Mucosa of descending colon (tissue), 3 donors: Measurements from ENCODE around the gene PLIN4. TPM values are rescaled to one million over a fixed set of nuclear protein-coding genes. Genes with fewer than 3 reads are reported as not detected.

ENCODE experiments used
- ATAC-seq: fragments of 200-7000 bp; cut with Tn5 transposase; one replicate; pipeline ENCODE4 v1.9.1; 2020; ENCODE audit warnings: mild to moderate bottlenecking, moderate library complexity
- DNase-seq, 3 donors: peaks; one replicate each; pipeline ENCODE4 v3.0.0-alpha.2; 2020
- H3K36me3 ChIP-seq: fragments of 200-600 bp; one replicate; pipeline ENCODE4 v1.8.0; 2021; ENCODE audit warnings: low read depth, mild to moderate bottlenecking
- H3K4me1 ChIP-seq: fragments of 200-600 bp; one replicate; pipeline ENCODE4 v1.8.0; 2021; ENCODE audit warnings: low read depth, mild to moderate bottlenecking
- H3K4me3 ChIP-seq: fragments of 200-600 bp; one replicate; pipeline ENCODE4 v1.8.0; 2021; ENCODE audit warnings: mild to moderate bottlenecking
- H3K9me3 ChIP-seq: fragments of 200-600 bp; one replicate; pipeline ENCODE4 v1.8.0; 2021; ENCODE audit warnings: mild to moderate bottlenecking
- intact Hi-C, 2 donors: fragments of 100-400 bp; cut with DNase I in 1 of 2; cut with micrococcal nuclease in 1 of 2; formaldehyde crosslinking; loops; one replicate each; pipeline versions ENCODE4 v1.11.0 to v1.11.1; 2022; cut with DNase I, micrococcal nuclease
- total RNA-seq, 3 donors: library from RNA; stranded (reverse); fragmentation: NEBNext Ultra II Directional in 2 of 3; extraction: Animal tissue kit (Norgen Biotek cat#: 25700) in 2 of 3; gene quantifications; one replicate each; pipeline versions ENCODE4 v1.2.1 to v1.2.4, GENCODE V29; 2021 to 2023
- TF ChIP-seq, protein P1 (sequence below): fragments of 200-600 bp; IDR thresholded peaks from one replicate; pipeline ENCODE4 v1.8.0; 2022; ENCODE audit warnings: antibody characterized with exemption, mild to moderate bottlenecking
- donor health status: DM: no; HTN: no; CAD: no; lungs with moderate emphysema.
- donor health status: DM: no; HTN: no; CAD: no.
- donor health status: DM: no; HTN: yes; CAD: no.

The PLIN4 gene
- total RNA-seq, 3 donors from 2014 or later, result 2.8 to 90.0 (median 3.4) TPM

DNA sequence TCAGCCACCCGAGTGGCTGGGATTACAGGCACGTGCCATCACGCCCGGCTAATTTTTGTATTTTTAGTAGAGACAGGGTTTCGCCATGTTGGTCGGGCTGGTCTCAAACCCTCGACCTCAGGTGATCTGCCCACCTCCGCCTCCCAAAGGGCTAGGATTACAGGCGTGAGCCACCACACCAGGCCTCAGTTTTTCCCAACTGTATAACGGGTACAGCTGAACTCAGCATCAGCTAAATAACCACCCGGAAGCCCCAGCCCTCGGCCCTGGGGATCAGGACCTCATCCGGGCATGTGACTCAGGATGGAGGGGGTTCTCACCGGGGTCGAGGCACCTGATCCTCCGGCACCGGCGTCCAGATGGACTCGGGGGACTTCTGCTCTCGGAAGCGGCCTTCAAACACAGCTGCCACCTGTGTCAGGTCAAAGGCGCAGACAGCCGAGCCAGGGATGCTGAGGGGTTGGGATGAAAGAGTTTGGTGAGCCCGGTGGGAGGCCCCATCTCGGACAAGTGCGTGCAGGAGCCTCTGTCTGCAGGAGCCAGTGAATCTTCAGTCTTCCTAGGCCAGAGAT, 32.3 kb upstream of the PLIN4 start:
- TF ChIP-seq, protein P1, sequence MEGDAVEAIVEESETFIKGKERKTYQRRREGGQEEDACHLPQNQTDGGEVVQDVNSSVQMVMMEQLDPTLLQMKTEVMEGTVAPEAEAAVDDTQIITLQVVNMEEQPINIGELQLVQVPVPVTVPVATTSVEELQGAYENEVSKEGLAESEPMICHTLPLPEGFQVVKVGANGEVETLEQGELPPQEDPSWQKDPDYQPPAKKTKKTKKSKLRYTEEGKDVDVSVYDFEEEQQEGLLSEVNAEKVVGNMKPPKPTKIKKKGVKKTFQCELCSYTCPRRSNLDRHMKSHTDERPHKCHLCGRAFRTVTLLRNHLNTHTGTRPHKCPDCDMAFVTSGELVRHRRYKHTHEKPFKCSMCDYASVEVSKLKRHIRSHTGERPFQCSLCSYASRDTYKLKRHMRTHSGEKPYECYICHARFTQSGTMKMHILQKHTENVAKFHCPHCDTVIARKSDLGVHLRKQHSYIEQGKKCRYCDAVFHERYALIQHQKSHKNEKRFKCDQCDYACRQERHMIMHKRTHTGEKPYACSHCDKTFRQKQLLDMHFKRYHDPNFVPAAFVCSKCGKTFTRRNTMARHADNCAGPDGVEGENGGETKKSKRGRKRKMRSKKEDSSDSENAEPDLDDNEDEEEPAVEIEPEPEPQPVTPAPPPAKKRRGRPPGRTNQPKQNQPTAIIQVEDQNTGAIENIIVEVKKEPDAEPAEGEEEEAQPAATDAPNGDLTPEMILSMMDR, result no peak
- ATAC-seq (no peak), DNase-seq (no peak)
- no peaks in the 10 kb centered on the region for H3K4me1 ChIP-seq
- intact Hi-C loops, result no loop called here
- H3K4me3 ChIP-seq, result no peak overlapping the region
- no peaks in the 10 kb centered on the region for H3K9me3 ChIP-seq
- no peaks in the 10 kb centered on the region for H3K36me3 ChIP-seq

- ATAC-seq (no peak), DNase-seq (no peak)
- TF ChIP-seq, protein P1, result no peak
- no peaks in the 10 kb centered on the region for H3K9me3 ChIP-seq
- H3K4me3 ChIP-seq, result no peak overlapping the region
- H3K4me1 ChIP-seq, result no peaks in the 10 kb centered on the region
- no peaks in the 10 kb centered on the region for H3K36me3 ChIP-seq
- intact Hi-C loops, result no loop called here
Observed at GRCh38 chr19:4550018-4550417, 31.7 kb upstream of the PLIN4 start.

DNA sequence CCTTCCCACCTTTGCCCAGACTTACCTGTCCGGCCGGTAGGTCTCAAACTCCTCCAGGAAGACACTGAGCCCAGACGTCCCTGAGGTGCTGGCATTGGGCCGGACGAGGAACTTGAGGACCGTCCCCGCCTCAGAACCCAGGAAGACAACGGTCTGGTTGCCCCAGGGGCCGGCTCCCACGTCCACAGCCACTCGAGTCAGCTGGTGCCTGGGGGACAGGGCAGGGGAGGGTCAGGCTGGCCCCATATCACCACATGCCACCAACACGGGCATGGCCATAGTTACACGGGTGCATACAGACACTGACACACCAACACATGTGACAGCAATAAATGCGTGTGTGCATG, 29.9 kb upstream of the PLIN4 start:
- DNase-seq (no peak), ATAC-seq (no peak)
- intact Hi-C loops, result no loop called here
- Histone ChIP-seq H3K9me3 (no peaks in the 10 kb centered on the region), H3K36me3 (no peaks in the 10 kb centered on the region), H3K4me3 (no peak overlapping the region), H3K4me1 (no peaks in the 10 kb centered on the region)
- TF ChIP-seq, protein P1, result no peak

DNA sequence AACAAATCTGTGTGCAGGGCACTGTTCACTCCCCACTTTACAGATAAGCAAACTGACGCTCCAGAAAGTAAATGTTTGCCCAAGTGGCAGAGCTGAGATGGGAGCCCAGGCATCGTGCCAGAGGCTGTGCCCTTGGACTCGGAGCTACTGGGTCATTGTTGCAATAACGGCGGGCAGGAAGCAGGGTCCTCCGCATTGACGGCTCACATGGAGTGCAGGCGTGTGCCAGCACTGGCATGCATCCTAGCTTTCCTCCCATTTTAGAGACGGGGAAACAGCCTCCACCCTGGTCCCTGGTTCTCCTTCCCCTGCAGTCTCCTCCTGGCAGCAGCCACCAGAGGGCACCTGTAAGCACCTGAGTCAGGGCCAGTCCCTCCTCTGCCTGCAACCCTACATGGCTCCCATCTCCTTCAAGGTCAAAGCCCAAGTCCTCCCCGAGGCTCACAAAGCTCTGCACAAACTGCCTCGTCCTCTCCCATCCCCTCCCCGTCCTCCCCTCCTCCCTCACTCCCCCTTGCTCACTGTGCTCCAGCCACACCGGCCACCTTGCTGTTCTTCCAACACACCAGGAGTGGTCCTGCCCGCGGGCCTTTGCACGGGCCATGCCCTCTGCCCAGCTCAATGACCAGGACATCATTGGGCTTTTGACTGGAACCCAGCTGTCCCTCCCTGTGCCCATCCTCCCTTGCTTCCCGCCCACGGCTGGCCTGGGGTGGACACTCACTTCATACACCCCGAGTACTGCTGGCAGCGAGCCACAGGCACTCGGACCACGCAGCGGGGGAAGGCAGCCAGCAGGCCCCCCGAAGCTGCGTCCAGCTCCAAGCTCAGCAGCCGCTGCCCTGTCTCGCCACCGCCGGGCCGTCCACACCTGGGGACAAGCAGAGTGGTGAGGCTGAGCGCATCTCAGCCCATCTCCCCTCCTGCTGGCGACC, 29.3 kb upstream of the PLIN4 start:
- peak; percentile 69 for ATAC-seq
- peak in 1 of 3 donors; percentile 68 for DNase-seq
- intact Hi-C loops, result no loop called here
- no peaks in the 10 kb centered on the region for H3K9me3 ChIP-seq
- TF ChIP-seq, protein P1, result peak; percentile 13
- H3K4me1 ChIP-seq, result no peaks in the 10 kb centered on the region
- no peak overlapping the region for H3K4me3 ChIP-seq
- no peaks in the 10 kb centered on the region for H3K36me3 ChIP-seq

GRCh38 chr19:4543842-4544647, 25.8 kb upstream of the PLIN4 start:
- TF ChIP-seq, protein P1, result no peak
- intact Hi-C loops, result no loop called here

More at GRCh38 chr19:4543842-4544647, 25.8 kb upstream of the PLIN4 start:
- ATAC-seq (no peak), DNase-seq (no peak)
- no peaks in the 10 kb centered on the region for H3K36me3 ChIP-seq
- H3K4me1 ChIP-seq, result no peaks in the 10 kb centered on the region
- H3K4me3 ChIP-seq, result no peak overlapping the region
- no peaks in the 10 kb centered on the region for H3K9me3 ChIP-seq
